Effector memory CD8-positive, alpha-beta T cell (primary cell): ENCODE results near the gene RAB10.
"Not testable (repeated sequence)": the region's sequence is repeated elsewhere in the genome, so short reads cannot be mapped to it uniquely, and the experiment has no call there.

Experiments
- ATAC-seq: fragments of 150-1000 bp; cut with Tn5 transposase; replicated peaks from 2 replicates; pipeline ENCODE4 v1.10.0; 2021; ENCODE audit warnings: mild to moderate bottlenecking, moderate library complexity
- DNase-seq, 3 experiments: peaks; one replicate each; pipeline ENCODE4 v3.0.0; 2021
- H3K27ac Mint-ChIP-seq, 2 donors: one replicate each; pipeline ENCODE4 v1.8.0; 2022; ENCODE audit warnings: mild to moderate bottlenecking in 2 of 2, mixed read lengths in 2 of 2, moderate library complexity in 2 of 2
- H3K27me3 Mint-ChIP-seq, 2 donors: one replicate each; pipeline ENCODE4 v1.8.0; 2022; ENCODE audit warnings: mixed read lengths in 2 of 2
- H3K36me3 Mint-ChIP-seq: one replicate; pipeline ENCODE4 v1.8.0; 2022; ENCODE audit warnings: mild to moderate bottlenecking, moderate library complexity, mixed read lengths; ENCODE audit not compliant: insufficient read depth
- H3K4me1 Mint-ChIP-seq, 2 donors: one replicate each; pipeline ENCODE4 v1.8.0; 2022; ENCODE audit warnings: low read depth in 2 of 2, mixed read lengths in 2 of 2
- H3K4me3 Mint-ChIP-seq, 2 donors: one replicate each; pipeline ENCODE4 v1.8.0; 2022; ENCODE audit warnings: mild to moderate bottlenecking in 2 of 2, mixed read lengths in 2 of 2, moderate library complexity in 2 of 2
- H3K9me3 Mint-ChIP-seq, 2 donors: one replicate each; pipeline ENCODE4 v1.8.0; 2022; ENCODE audit warnings: mixed read lengths in 2 of 2

The RAB10 gene

GRCh38 chr2:26099933-26100332 lies 66.0 kb downstream of the RAB10 start:
- H3K27me3 Mint-ChIP-seq: no peaks in the 10 kb centered on the region
- no peak overlapping the region for H3K4me3 Mint-ChIP-seq
- DNase-seq (no peak), ATAC-seq (no peak)
- H3K36me3 Mint-ChIP-seq: peaks cover 17% of the 10 kb centered on the region
- H3K4me1 Mint-ChIP-seq: peaks cover 24 to 43% of the 10 kb centered on the region in 2 donors
- H3K27ac Mint-ChIP-seq: peak overlapping the region in 1 of 2 donors; percentile 25
- no peaks in the 10 kb centered on the region for H3K9me3 Mint-ChIP-seq

- peak overlapping the region in 1 of 2 donors; percentile 25 for H3K27ac Mint-ChIP-seq
- H3K9me3 Mint-ChIP-seq: no peaks in the 10 kb centered on the region
- no peak overlapping the region for H3K4me3 Mint-ChIP-seq
- no peaks in the 10 kb centered on the region for H3K27me3 Mint-ChIP-seq
- H3K4me1 Mint-ChIP-seq: peaks cover 26 to 45% of the 10 kb centered on the region in 2 donors
- no peak for DNase-seq
- H3K36me3 Mint-ChIP-seq: peaks cover 17% of the 10 kb centered on the region
- ATAC-seq: no peak
Measured at GRCh38 chr2:26100384-26100783, 66.5 kb downstream of the RAB10 start.

GRCh38 chr2:26103752-26104151 lies 69.9 kb downstream of the RAB10 start:
- ATAC-seq: no peak
- H3K36me3 Mint-ChIP-seq: peaks cover 7% of the 10 kb centered on the region
- no peak overlapping the region for H3K4me3 Mint-ChIP-seq
- H3K9me3 Mint-ChIP-seq: no peaks in the 10 kb centered on the region
- peaks cover 19 to 44% of the 10 kb centered on the region in 2 donors for H3K4me1 Mint-ChIP-seq
- H3K27ac Mint-ChIP-seq: no peak overlapping the region
- no peaks in the 10 kb centered on the region for H3K27me3 Mint-ChIP-seq
- no peak for DNase-seq

GRCh38 chr2:26108701-26109100 lies 74.8 kb downstream of the RAB10 start:
- not testable (repeated sequence) for H3K27me3 Mint-ChIP-seq, DNase-seq, H3K9me3 Mint-ChIP-seq, H3K27ac Mint-ChIP-seq, ATAC-seq, H3K4me3 Mint-ChIP-seq
- Mint-ChIP-seq H3K4me1 (peaks cover 9 to 26% of the 10 kb centered on the region in 2 donors), H3K36me3 (peaks cover 29% of the 10 kb centered on the region)

- Mint-ChIP-seq H3K4me3 (no peak overlapping the region), H3K4me1 (peaks cover 9 to 26% of the 10 kb centered on the region in 2 donors), H3K27ac (peak overlapping the region; percentile 16 to 60), H3K9me3 (no peaks in the 10 kb centered on the region), H3K27me3 (no peaks in the 10 kb centered on the region), H3K36me3 (peaks cover 37% of the 10 kb centered on the region)
- ATAC-seq: no peak
- no peak for DNase-seq
Measured at GRCh38 chr2:26112201-26112600, 78.3 kb downstream of the RAB10 start.

- Mint-ChIP-seq H3K36me3 (peaks cover 39% of the 10 kb centered on the region), H3K4me1 (peaks cover 10 to 20% of the 10 kb centered on the region in 2 donors), H3K4me3 (no peak overlapping the region), H3K27ac (peak overlapping the region in 1 of 2 donors; percentile 69), H3K27me3 (no peaks in the 10 kb centered on the region), H3K9me3 (no peaks in the 10 kb centered on the region)
- DNase-seq (no peak), ATAC-seq (no peak)
Measured at GRCh38 chr2:26114151-26114550, 80.3 kb downstream of the RAB10 start.

- peaks cover 14% of the 10 kb centered on the region for H3K36me3 Mint-ChIP-seq
- H3K9me3 Mint-ChIP-seq: no peaks in the 10 kb centered on the region
- no peak overlapping the region for H3K27ac Mint-ChIP-seq
- no peak for DNase-seq
- ATAC-seq: no peak
- no peaks in the 10 kb centered on the region for H3K27me3 Mint-ChIP-seq
- H3K4me3 Mint-ChIP-seq: no peak overlapping the region
- peaks cover 15 to 37% of the 10 kb centered on the region in 2 donors for H3K4me1 Mint-ChIP-seq
Measured at GRCh38 chr2:26118682-26119081, 84.8 kb downstream of the RAB10 start.

- Mint-ChIP-seq H3K27me3 (no peaks in the 10 kb centered on the region), H3K36me3 (peaks cover 10% of the 10 kb centered on the region), H3K4me3 (no peak overlapping the region), H3K27ac (peak overlapping the region in 1 of 2 donors; percentile 49), H3K4me1 (peaks cover 17 to 38% of the 10 kb centered on the region in 2 donors), H3K9me3 (no peaks in the 10 kb centered on the region)
- DNase-seq: no peak
- ATAC-seq: no peak
Measured at GRCh38 chr2:26119521-26119920, 85.6 kb downstream of the RAB10 start.

GRCh38 chr2:26122630-26123029 lies 88.7 kb downstream of the RAB10 start:
- peaks cover 7% of the 10 kb centered on the region for H3K36me3 Mint-ChIP-seq
- H3K27ac Mint-ChIP-seq: peak overlapping the region; percentile 79 to 85
- H3K4me3 Mint-ChIP-seq: no peak overlapping the region
- ATAC-seq (no peak), DNase-seq (no peak)
- no peaks in the 10 kb centered on the region for H3K27me3 Mint-ChIP-seq
- peaks cover 16 to 37% of the 10 kb centered on the region in 2 donors for H3K4me1 Mint-ChIP-seq
- no peaks in the 10 kb centered on the region for H3K9me3 Mint-ChIP-seq

- Mint-ChIP-seq H3K4me3 (no peak overlapping the region), H3K27ac (peak overlapping the region in 1 of 2 donors; percentile 79), H3K9me3 (no peaks in the 10 kb centered on the region), H3K27me3 (no peaks in the 10 kb centered on the region), H3K36me3 (peaks cover 10% of the 10 kb centered on the region), H3K4me1 (peaks cover 16 to 37% of the 10 kb centered on the region in 2 donors)
- ATAC-seq: no peak
- DNase-seq: no peak
Measured at GRCh38 chr2:26123426-26123825, 89.5 kb downstream of the RAB10 start.

- Mint-ChIP-seq H3K4me1 (peaks cover 17 to 46% of the 10 kb centered on the region in 2 donors), H3K27ac (no peak overlapping the region), H3K4me3 (no peak overlapping the region), H3K27me3 (no peaks in the 10 kb centered on the region), H3K36me3 (peaks cover 24% of the 10 kb centered on the region), H3K9me3 (no peaks in the 10 kb centered on the region)
- no peak for DNase-seq
- no peak for ATAC-seq
Measured at GRCh38 chr2:26126074-26126473, 92.2 kb downstream of the RAB10 start.

GRCh38 chr2:26128176-26128575 lies 94.3 kb downstream of the RAB10 start:
- Mint-ChIP-seq H3K27ac (no peak overlapping the region), H3K36me3 (peaks cover 24% of the 10 kb centered on the region), H3K9me3 (no peaks in the 10 kb centered on the region), H3K27me3 (no peaks in the 10 kb centered on the region), H3K4me3 (no peak overlapping the region), H3K4me1 (peaks cover 9 to 29% of the 10 kb centered on the region in 2 donors)
- DNase-seq (no peak), ATAC-seq (no peak)

- ATAC-seq: no peak
- Mint-ChIP-seq H3K36me3 (peaks cover 37% of the 10 kb centered on the region), H3K4me1 (peaks cover 2 to 13% of the 10 kb centered on the region in 2 donors), H3K27ac (peak overlapping the region; percentile 61 to 70), H3K9me3 (no peaks in the 10 kb centered on the region), H3K4me3 (no peak overlapping the region), H3K27me3 (no peaks in the 10 kb centered on the region)
- DNase-seq: no peak
Measured at GRCh38 chr2:26130763-26131162, 96.9 kb downstream of the RAB10 start.

- Mint-ChIP-seq H3K27me3 (no peaks in the 10 kb centered on the region), H3K27ac (no peak overlapping the region), H3K36me3 (peaks cover 21% of the 10 kb centered on the region), H3K4me3 (no peak overlapping the region), H3K4me1 (peaks cover 2 to 4% of the 10 kb centered on the region in 2 donors), H3K9me3 (no peaks in the 10 kb centered on the region)
- ATAC-seq (no peak), DNase-seq (no peak)
Measured at GRCh38 chr2:26136451-26136850, 102.6 kb downstream of the RAB10 start.
